GM19043 (cell line): ENCODE data around the gene ANKRD29.

Experiments used
- ATAC-seq: cut with Tn5 transposase; IDR thresholded peaks from one replicate; pipeline ENCODE4 v1.9.1; 2021; ENCODE audit warnings: low read depth; ENCODE audit not compliant: unreplicated experiment

The ANKRD29 gene

GRCh38 chr18:23684515-23685197 lies 21.9 kb upstream of the ANKRD29 start:
- ATAC-seq = no peak

DNA sequence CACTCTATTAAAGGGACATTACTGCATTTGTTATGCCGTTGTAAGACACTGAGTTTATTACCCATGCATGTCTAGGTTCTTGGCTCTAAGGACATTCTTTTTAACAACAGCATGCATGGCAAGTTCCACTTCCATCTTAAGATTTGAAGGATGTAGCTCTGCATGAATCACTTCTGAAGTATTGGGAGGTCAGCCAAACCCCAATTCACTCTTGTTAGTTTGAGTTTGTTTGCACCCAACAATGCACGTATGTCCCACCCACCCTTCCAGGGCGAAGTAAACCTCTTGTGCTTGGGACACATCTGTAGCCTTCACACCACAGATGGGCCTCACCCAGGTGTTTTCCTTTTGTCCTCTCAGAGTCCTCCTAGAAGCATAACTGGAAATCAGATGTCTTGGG lies 21.0 kb upstream of the ANKRD29 start:
- no peak for ATAC-seq

DNA sequence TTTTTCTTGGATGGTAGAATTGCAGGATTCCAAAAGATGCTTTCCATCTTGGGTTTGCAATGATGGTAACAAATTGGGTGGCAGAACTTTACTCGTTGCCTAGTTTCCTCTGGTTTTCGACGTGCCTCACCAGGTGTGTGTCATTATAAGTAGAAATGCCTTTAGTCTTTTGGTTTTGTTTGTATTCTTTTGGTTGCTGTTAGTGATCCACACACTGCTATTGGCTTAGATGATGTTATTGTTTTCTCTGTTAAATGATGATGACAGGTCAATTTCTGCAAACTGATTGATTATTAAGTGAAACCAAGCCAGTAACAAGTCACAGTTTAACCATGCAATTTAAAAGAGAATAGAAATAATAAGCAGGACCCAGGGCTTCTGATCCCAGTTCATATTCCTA lies 20.4 kb upstream of the ANKRD29 start:
- ATAC-seq = no peak

DNA sequence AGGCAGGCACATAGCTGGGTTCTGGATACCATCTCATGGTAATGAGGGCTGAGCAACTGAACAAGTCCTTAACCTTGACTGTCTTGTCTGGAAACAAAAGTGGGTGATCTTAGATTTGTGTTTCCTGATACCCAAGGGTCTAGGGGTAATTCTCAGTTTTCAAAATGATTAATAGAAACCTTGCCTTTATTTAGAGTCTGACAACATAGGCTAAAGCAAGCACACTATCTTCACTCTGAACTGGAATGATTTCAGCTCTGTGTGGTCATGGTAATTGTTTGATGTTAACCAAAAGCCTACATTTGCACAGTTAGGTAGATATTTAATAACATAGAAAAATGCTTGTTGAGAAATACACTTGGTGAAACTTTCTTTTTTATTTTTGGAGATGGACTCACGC lies 19.8 kb upstream of the ANKRD29 start:
- ATAC-seq = no peak

GRCh38 chr18:23682045-23682444 lies 19.3 kb upstream of the ANKRD29 start:
- ATAC-seq = no peak

DNA sequence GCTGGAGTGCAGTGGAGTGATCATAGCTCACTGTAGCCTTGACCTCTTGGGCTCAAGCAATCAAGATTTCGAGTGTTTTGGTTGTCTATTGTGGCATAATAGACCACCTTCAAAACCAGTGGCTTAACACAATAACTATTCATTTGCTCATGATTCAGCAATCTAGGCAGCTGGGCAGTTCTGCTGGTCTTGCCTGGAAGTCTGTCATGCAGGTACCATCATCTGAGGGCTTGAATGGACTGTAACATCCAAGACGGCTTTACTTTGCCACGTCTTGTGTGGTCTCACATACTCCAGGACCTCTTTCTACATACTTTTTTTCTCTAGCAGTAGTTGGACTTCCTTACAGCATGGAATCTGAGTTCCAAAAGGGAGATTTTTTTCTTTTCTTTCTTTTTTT lies 13.2 kb upstream of the ANKRD29 start:
- no peak for ATAC-seq

- no peak for ATAC-seq
Observed at GRCh38 chr18:23675236-23675635, 12.5 kb upstream of the ANKRD29 start.

GRCh38 chr18:23673725-23674124 lies 11.0 kb upstream of the ANKRD29 start:
- ATAC-seq = no peak

DNA sequence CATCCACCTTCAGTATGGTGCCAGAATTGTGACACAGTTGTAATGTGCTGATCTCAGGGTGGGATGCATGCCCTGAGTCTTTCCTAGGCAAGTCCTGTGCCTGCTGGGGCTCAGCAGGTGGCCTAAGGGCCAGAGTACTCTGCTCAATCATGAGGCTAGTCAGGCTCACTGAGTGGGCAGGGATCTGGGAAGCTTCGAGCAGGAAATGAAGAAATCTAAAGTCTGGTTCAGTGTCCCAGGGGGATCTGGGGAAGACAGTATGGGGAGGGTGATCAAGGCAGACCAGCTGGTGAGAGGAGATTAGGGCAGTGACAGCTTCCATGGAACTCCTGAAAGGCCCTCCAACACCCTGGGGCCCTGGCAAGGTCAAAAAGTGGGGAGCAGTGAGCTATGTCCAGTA lies 8.9 kb upstream of the ANKRD29 start:
- no peak for ATAC-seq

DNA sequence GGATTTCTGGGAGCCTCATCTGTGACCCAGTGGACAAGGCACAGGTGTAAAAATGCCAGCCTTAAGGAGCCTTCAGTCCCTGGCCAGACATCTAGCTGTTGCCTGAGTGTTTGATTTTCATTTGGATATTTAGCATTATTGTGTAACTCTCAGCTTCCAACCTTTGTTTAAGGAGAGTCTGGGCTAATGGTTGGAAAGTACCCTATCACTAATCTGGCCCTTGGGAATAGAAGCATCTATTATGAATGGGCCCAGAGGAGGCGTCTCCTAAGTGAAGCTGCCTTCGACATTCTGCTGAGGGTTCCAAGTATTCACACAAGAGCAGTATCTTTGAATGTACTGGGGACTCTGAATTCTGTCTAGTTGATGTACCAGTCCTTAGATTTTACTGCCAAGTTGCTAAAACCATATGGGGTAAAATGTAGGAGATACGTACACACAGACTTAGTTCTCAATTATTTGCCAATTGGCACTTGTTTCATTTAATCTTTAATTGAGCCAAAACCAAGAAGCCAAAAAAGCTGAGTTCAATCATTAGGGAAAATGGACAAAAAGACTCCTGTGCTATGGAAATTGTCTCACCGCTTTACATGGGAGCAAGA lies 7.2 kb upstream of the ANKRD29 start:
- ATAC-seq = no peak

- no peak for ATAC-seq
Observed at GRCh38 chr18:23669202-23669766, 6.6 kb upstream of the ANKRD29 start.

GRCh38 chr18:23668731-23669130 lies 6.0 kb upstream of the ANKRD29 start:
- ATAC-seq = no peak

DNA sequence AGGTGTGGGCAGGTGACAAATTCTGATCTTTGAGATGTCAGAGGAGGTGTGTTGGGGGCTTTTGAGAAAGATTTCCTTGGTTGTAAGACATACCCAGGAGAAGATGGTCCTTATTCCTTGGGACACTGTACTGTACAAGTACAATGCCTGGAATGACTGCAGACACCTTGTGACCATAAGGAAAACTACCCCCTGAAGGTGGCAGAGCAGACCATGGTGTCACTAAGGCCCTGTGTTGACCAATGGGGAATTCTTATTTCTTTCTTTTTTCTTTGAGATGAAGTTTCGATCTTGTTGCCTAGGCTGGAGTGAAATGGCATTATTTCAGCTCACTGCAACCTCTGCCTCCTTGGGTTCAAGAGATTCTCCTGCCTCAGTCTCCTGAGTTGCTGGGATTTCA lies 4.4 kb upstream of the ANKRD29 start:
- ATAC-seq = no peak

DNA sequence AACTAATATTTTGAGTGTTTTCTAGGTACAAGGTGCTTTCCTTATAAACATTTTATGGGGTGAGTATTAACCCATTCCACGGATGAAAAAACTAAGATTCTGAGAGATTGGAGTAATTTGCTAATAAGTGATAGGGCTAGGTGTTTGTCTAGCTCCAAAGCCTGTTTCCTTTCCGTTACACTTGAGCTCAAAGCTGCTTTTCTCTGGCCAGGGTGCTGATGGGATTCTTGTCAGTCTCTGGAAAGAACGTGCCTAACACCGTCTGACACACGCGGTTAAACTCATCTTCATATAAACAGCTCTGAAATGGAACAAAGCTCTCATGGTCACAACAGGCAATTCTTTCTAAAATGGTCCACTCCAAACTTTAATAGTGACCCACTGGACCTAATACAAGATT lies 2.0 kb upstream of the ANKRD29 start:
- ATAC-seq = no peak

GRCh38 chr18:23661735-23662308 lies 889 bp downstream of the ANKRD29 start:
- ATAC-seq = no peak

DNA sequence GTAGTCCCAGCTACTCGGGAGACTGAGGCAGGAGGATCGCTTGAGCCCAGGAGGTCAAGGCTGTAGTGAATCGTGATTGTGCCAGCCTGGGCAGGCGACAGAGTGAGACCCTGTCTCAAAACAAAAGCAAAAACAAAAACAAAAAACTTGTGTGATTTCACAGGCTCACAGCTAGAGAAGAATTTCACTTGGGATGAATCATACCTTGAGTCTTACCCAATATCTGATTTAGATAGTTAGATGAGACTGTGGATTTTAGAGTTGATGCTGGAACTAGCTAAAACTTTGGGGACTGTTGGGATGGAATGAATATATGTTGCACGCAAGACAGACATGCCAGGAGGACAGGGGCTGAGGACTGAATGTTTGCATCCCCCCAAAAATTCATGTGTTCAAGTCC lies 4.4 kb downstream of the ANKRD29 start:
- ATAC-seq = no peak

GRCh38 chr18:23652232-23652631 lies 10.5 kb downstream of the ANKRD29 start:
- no peak for ATAC-seq

DNA sequence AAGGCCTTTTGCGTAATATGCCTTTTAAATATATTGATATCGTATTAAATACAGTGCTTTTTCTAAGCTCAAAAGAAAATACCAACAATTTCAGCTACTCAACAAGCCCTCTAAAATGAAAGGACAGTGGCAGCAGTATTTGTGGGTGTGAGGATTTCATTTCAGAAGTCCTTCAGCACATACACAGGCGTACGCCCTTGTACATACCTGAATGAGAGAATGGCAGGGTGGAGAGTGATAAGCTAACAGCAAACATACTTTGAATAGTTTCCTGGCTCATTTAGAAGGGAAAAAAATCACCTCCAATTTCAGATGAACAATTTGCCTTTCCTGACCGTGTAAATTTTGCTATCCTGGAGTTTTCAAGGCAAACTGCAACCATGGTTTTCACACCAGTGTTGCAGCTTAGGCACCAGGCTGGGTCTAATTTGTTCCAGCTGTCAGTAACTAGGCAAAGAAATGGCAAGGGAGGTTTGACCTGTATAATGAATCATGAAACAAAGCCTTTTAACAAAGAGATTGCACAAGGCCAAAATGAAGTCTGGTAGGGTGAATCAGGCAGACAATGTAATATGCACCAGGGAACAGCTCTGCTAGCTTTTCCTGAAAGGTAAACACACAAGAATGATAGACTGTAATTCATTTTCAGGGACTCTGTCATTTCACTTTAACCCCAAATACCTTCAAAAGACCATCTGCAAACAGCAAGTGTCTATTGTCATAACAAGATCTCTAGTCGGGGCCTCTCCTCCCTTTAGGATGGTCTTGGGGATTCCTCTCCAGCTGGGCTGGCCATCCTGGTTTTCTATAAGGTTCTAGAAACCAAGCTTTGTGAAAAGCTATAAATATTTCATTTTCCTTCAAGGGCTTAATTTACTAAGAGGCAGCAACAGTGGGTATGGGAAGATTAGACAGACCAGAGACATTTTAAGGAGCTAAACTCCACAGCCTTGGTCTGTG lies 11.5 kb downstream of the ANKRD29 start:
- ATAC-seq = no peak

GRCh38 chr18:23648940-23649607 lies 13.6 kb downstream of the ANKRD29 start:
- ATAC-seq = no peak

DNA sequence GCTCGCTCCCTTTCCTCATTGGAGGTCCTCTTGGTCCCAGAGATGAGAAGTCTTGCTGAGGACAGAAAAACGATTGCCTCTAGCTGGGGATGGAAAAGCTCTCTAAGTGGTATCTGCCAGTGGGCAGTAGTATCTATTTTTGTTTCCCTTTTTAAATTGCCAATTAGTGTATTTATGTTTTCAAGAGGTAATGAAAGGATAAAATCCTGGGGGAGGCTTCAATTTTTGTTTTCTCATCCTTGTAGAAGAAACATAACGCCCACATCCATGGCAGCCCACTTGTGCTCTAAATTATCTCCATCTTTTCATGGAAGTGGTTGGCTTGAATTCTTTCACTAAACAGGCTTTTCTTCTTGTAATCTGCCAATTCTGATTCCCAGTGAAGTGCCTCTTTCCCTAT lies 14.3 kb downstream of the ANKRD29 start:
- no peak for ATAC-seq
